ELF-1 (cell line): ENCODE results near the gene ANO6.

Experiments used
- DNase-seq: peaks from one replicate; pipeline ENCODE4 v3.0.0-alpha.2; 2016; ENCODE audit warnings: low read depth, low spot score

ANO6 gene

GRCh38 chr12:45279931-45280830, 64.3 kb downstream of the ANO6 start:
- no peak for DNase-seq

GRCh38 chr12:45281994-45282393, 66.1 kb downstream of the ANO6 start:
- no peak for DNase-seq

DNA sequence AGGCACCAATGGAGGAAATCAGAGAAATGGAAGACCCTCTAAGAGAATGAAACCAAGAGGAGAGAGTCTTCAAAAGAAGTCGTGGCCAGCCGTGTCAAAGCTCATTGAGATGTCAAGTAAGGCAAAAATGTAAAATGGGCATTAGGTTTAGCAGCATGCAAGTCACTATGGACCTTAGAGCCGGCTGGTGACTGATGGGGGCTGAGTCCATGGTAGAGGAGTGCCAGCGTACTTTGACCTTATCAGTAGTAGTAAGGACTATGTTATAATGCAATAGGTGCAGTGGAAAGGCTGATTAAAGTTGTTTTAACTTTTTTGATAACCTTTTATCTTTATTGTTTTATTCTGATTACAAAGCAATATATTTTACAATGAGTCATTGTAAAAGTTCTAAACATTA, 66.5 kb downstream of the ANO6 start:
- DNase-seq = no peak

DNA sequence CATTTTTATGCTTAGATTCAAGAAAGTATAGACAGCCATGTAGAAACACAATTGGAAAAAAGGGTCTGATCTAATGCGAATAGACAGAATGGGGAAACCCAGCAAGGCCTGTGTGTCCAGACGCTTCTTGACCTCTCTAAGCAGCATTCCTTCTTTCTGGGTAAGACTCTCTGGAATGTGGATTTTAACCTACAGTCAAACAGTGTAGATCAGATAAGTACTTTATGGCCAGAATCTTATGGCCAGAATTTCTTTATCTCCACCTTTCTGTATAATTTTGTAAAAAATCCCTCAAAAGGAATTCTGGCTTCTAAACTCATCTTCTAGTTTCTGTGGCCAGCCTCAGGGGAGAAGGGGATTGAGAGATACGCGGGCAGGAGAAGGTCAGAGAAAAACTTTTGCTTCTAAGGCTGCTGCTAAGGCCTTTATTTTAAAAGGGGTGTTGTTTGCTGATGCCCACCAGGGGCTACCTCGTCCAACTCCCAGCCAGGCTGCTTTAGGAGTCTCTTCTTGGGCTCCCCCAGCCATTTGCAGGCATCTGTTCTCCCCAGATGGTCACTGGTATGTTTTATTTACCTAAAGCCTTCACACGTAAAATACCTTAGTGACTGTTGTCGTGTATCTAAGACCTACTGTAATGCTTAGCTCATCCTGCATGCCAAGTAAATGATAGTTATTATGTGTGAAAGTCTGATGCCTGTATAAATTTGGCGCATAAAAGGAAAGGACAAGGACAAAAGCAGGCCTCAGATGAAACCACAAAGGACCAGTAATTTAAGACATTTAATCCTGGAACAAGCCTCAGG, 68.4 kb downstream of the ANO6 start:
- peak; percentile 73 for DNase-seq

DNA sequence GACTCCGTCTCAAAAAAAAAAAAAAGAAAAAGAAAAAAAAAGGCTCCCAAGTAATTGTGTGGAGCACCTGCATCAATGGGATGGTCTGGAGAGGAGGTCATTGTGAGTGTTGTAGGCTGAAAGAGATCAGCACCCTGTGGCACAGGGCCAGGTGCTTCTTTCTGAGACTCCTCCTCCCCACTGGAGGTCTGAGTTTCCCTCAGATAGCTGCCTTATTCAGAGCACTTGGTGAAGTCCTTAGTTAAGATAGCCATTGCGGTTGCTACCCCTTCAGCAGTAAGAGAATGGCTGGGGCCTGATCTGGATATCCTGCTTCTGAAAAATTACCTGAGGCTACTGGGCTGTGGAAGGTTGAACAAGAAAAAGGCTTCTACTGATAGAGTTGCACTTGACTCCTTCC, 69.8 kb downstream of the ANO6 start:
- peak; percentile 19 for DNase-seq

DNA sequence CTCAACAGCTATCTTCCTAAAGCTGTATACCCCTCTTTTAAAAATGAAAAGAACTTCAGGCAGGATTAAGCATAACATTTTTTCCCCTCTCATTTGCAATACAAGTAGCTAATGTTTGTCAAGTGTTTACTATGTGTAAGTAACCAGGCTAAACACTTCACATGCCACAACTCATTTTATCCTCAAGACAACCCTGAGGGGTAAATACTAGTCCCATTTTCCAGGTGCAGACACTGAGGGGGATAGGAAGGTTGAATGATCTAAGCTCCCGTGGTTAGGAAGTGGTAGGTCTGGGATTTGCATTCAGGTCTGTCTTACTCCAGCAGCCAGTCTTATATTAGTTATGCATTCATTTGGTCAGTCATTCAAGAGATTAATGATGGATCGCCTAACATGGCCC, 70.7 kb downstream of the ANO6 start:
- DNase-seq = no peak

DNA sequence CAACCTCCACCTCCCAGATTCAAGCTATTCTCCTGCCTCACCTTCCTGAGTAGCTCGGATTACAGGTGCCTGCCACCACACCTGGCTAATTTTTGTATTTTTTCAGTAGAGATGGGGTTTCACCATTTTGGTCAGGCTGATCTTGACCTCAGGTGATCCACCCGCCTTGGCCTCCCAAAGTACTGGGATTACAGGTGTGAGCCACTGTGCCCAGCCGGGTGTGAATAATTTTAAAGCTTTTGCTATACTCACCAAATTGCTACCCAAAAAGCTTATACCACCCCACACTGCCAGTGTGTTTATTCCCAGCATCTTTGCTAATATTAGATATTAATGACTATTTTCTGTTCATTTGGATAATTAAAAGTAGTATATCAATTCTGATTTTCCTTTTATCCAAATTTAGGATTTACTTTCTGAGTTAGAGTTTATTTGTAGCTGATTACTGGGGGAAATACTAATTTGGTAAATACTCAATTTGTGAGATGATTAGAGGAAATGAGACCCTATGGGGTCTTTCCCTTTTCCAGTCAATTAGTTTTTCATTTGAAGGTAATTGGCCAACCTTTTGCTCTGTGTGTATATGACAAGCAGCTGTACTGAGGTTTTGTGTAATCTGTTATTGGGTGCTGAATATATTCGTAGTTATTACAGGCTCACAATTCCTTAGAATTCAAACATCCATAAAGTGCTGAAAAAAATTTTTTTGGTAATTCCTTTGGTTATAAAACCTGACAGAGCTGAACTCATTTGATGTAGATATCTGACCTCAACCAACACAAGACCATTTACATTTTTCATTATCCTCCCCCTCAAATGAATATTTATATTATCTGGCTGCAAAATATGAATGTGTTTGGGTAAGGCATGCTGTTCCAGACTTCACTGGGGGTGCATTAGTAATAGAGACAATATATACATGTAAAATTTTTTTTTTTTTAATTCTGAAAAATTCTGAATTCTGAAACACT, 73.6 kb downstream of the ANO6 start:
- DNase-seq = no peak

DNA sequence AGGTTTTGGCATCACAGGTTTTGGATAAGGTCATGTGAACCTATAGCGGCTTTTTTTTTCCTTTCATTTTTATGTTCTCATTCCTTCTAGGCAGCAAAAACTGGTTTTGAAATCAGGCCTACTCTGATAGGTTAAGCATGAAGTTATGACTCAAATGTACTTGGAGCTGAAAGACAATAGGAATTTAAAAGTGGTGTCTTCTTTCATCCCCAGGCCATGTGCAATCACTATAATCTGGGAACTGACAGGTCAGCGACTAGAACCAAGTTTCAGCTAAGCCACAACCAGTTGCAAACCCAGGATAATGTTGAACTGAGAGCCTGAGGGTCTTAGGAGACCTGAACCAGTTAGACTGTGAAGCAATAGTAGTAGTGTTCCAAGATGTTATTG, 74.3 kb downstream of the ANO6 start:
- peak; percentile 37 for DNase-seq

GRCh38 chr12:45291518-45291917, 75.6 kb downstream of the ANO6 start:
- no peak for DNase-seq

DNA sequence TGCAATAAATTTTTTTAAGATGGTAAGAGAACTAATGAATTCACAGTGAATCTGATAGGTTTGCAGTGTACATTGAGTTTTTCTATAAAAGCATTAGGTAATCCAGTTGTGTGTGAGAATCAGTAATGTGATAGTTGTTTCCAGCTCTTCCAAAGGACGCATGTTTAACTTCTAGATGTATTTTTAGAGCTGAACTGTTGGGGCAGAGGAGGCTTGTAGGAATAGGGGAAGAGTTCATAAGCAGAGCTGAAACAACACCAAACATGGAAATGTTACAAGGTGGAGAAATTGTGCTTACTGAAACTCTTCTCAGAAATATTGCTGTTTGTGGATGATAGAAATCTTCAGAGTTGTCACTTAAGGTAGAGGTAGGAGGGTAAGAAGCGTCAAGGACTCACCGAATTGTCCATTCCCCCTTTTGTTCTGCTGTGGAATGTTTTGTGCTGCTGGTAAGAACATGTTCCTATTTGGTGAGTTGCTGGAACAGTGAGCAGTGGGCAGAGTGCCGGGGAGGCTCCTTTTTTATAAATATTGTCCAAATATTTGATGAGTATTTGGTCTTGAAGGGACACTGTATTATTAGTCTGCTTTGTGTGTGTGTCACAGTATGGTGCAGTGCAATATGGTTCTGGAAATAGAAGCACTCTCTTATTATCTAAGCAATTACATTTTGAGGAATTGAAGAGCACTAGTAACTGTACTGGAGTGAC, 76.7 kb downstream of the ANO6 start:
- no peak for DNase-seq

GRCh38 chr12:45294906-45295305, 79.0 kb downstream of the ANO6 start:
- no peak for DNase-seq

GRCh38 chr12:45296046-45296586, 80.2 kb downstream of the ANO6 start:
- DNase-seq = no peak

GRCh38 chr12:45298047-45298446, 82.2 kb downstream of the ANO6 start:
- DNase-seq = no peak

- DNase-seq = peak; percentile 33
Measured at GRCh38 chr12:45298721-45299692, 83.1 kb downstream of the ANO6 start.

DNA sequence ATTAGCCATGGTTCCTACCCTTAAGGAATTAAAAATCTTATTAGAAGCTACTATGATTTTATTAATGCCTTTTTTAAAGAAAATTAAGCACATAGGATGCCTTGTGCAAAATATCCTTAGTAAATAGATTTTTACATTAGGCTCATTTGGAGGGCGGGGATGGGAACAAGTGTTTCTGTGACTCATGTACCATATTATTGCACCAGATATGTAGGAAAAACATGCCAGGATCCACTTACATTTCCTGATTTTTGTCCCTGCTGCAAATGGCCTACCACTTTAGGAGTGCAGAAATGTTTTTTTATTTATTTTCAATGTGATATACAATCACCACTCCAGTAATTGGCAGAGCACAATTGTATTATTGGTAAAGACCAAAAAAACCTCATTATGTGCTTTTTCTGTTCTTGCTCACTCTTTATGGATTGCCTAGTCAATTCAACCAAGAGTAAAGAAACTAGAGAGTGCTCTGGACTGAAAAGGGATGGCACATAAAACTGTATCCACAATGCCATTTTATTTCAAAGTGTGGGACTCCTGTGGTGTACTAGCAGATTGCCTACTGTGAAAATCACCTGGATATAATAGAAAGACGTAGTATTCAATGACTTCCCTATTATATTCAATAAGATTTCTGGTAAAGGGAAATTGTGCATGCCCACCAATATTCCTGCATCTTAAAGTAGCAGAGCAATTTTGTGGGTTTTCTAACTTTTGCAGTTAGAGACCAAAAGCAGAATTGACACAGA, 86.9 kb downstream of the ANO6 start:
- no peak for DNase-seq

DNA sequence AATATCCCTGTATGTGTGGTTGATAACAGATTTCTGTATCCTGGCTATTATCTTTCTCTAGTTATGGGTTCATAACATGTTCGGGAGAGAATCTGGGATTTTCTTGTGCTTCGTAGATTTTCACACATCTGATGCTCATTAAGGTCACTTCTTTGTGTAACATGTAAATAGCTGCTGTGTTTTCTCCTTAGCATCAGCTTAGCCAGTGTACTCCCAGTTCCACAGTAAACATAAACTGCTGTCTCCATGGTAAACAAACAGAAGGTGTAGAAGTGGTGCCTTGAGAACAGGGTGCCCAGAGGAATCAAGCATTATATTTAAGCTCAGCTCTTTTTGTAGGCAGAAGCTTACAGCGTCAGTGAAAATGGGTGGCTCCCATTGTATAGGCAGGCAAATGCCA, 88.0 kb downstream of the ANO6 start:
- no peak for DNase-seq

- no peak for DNase-seq
Measured at GRCh38 chr12:45304514-45305178, 88.8 kb downstream of the ANO6 start.

GRCh38 chr12:45305907-45306306, 90.0 kb downstream of the ANO6 start:
- no peak for DNase-seq
